Right renal cortex interstitium (tissue), 3 donors: ENCODE measurements around the gene PLAA. TPM values are rescaled to one million over a fixed set of nuclear protein-coding genes. Genes with fewer than 3 reads are reported as not detected.

Experiments
- polyA plus RNA-seq, 3 donors: library from polyadenylated mRNA; unstranded; fragments of 120-200 nt; gene quantifications; one replicate each; pipeline ENCODE4 v1.2.1, GENCODE V29; 2013; ENCODE audit not compliant: insufficient read length in 3 of 3

The PLAA gene
- polyA plus RNA-seq, 3 donors, result 49.9 to 51.6 (median 50.9) TPM

Other genes with a start within 250 kb of the PLAA start
- 10 to 100 TPM; 41.5 to 44.0 (median 43.0) TPM for gene CAAP1, start 54.4 kb downstream of the PLAA start, polyA plus RNA-seq
- gene IFT74, start 9.2 kb upstream of the PLAA start, polyA plus RNA-seq, result 10 to 100 TPM; 41.9 to 50.6 (median 48.6) TPM
- gene LRRC19, start 58.4 kb upstream of the PLAA start, polyA plus RNA-seq, result 10 to 100 TPM; 13.4 to 16.9 (median 15.3) TPM
- gene TEK, start 162.0 kb upstream of the PLAA start, polyA plus RNA-seq, result 10 to 100 TPM; 44.9 to 49.7 (median 49.2) TPM